SK-N-SH (cell line): ENCODE data around the gene CNTNAP2. TPM values are rescaled to one million over a fixed set of nuclear protein-coding genes. Genes with fewer than 3 reads are reported as not detected.

Experiments used
- CTCF ChIA-PET: fragments of 300-600, 350-600 bp; formaldehyde crosslinking; extraction: SDS; loops from one replicate; lab custom pipeline; 2021; lab: Yijun Ruan, JAX
- POLR2A ChIA-PET: fragments of 350-600 bp; sonication (Branson Sonifier 250); formaldehyde crosslinking; extraction: SDS; loops from one replicate; lab custom pipeline; 2020; ENCODE audit warnings: antibody characterized with exemption, inconsistent platforms; lab: Yijun Ruan, JAX
- DNase-seq: peaks from one replicate; pipeline ENCODE4 v3.0.0; 2012
- H2AFZ ChIP-seq: fragments of 200-600 bp; sonication (generic); 2 replicates; pipeline ENCODE4 v1.8.1; 2016; ENCODE audit warnings: antibody characterized with exemption, mild to moderate bottlenecking, low read depth
- H3F3A ChIP-seq: fragments of 200-600 bp; sonication (generic); replicated peaks from 2 replicates; pipeline ENCODE3; 2016; ENCODE audit warnings: antibody characterized with exemption, mild to moderate bottlenecking; ENCODE audit not compliant: insufficient read depth
- H3K27ac ChIP-seq, 2 experiments: fragments of 200-500 bp in 1 of 2; fragments of 200-600 bp in 1 of 2; sonication (Bioruptor generic) in 1 of 2; sonication (generic), shearing (Covaris generic) in 1 of 2; 2 replicates each; pipeline versions ENCODE4 v1.5.1 to v1.6.1; 2014 to 2016; ENCODE audit warnings: low read depth in 2 of 2, inconsistent platforms in 1 of 2, low read length in 1 of 2, mild to moderate bottlenecking in 1 of 2, mixed read lengths in 1 of 2
- H3K27me3 ChIP-seq: fragments of 200-600 bp; sonication (generic), shearing (Covaris generic); 2 replicates; pipeline ENCODE4 v1.6.1; 2016; ENCODE audit warnings: mixed run types; ENCODE audit not compliant: insufficient read depth
- H3K36me3 ChIP-seq, 2 experiments: fragments of 200-500 bp in 1 of 2; fragments of 200-600 bp in 1 of 2; sonication (Bioruptor generic) in 1 of 2; sonication (generic) in 1 of 2; replicated peaks in 1 of 2; 2 replicates each; pipeline versions ENCODE3 to v1.5.1; 2014 to 2016; ENCODE audit warnings: low read length in 1 of 2, mild to moderate bottlenecking in 1 of 2; ENCODE audit not compliant: insufficient read depth in 2 of 2, control insufficient read depth in 1 of 2
- H3K4me1 ChIP-seq, 2 experiments: fragments of 200-500 bp in 1 of 2; fragments of 200-600 bp in 1 of 2; sonication (Bioruptor generic) in 1 of 2; sonication (generic), shearing (Covaris generic) in 1 of 2; 2 replicates each; pipeline versions ENCODE4 v1.5.1 to v1.6.1; 2014 to 2016; ENCODE audit warnings: low read depth in 1 of 2, low read length in 1 of 2, mixed run types in 1 of 2; ENCODE audit not compliant: insufficient read depth in 2 of 2, control insufficient read depth in 1 of 2
- H3K4me2 ChIP-seq: fragments of 200-600 bp; sonication (generic), shearing (Covaris generic); 2 replicates; pipeline ENCODE4 v1.6.1; 2017; ENCODE audit warnings: mixed run types
- H3K4me3 ChIP-seq, 2 experiments: fragments of 200-500 bp in 1 of 2; fragments of 200-600 bp in 1 of 2; sonication (Bioruptor generic) in 1 of 2; sonication (generic), shearing (Covaris generic) in 1 of 2; 2 replicates each; pipeline versions ENCODE4 v1.5.1 to v1.8.1; 2014 to 2016; ENCODE audit warnings: low read depth in 2 of 2, inconsistent platforms in 1 of 2, low read length in 1 of 2, mild to moderate bottlenecking in 1 of 2, mixed read lengths in 1 of 2, moderate library complexity in 1 of 2
- H3K79me2 ChIP-seq: fragments of 200-600 bp; sonication (generic); 2 replicates; pipeline ENCODE4 v1.8.1; 2017; ENCODE audit warnings: mild to moderate bottlenecking; ENCODE audit not compliant: insufficient read depth
- H3K9ac ChIP-seq: fragments of 200-600 bp; sonication (generic); 2 replicates; pipeline ENCODE4 v1.6.1; 2017; ENCODE audit warnings: mixed run types
- H3K9me2 ChIP-seq: fragments of 200-600 bp; sonication (generic); 2 replicates; pipeline ENCODE4 v1.6.1; 2017; ENCODE audit warnings: mixed run types
- H3K9me3 ChIP-seq: fragments of 200-600 bp; sonication (generic); 2 replicates; pipeline ENCODE4 v1.6.1; 2017; ENCODE audit warnings: mixed run types, mild to moderate bottlenecking, moderate library complexity
- H4K20me1 ChIP-seq: fragments of 200-600 bp; sonication (generic); 2 replicates; pipeline ENCODE4 v1.6.1; 2017; ENCODE audit warnings: mild to moderate bottlenecking, mixed run types; ENCODE audit not compliant: insufficient read depth
- CHD2 ChIP-seq: fragments of 150-350 bp; IDR thresholded peaks from 2 replicates; pipeline ENCODE4 v1.6.1; 2018; ENCODE audit warnings: low read length; ENCODE audit not compliant: partially characterized antibody
- CTCF ChIP-seq: fragments of 200-600 bp; sonication (generic); IDR thresholded peaks from 2 replicates; pipeline ENCODE4 v1.6.1; 2017; ENCODE audit warnings: antibody characterized with exemption, mild to moderate bottlenecking, moderate library complexity
- ELF1 ChIP-seq: IDR thresholded peaks from 2 replicates; pipeline ENCODE4 v1.4.0; 2012
- EP300 ChIP-seq, 2 experiments: IDR thresholded peaks; 2 replicates each; pipeline versions ENCODE4 v1.4.0 to v1.6.1; 2012; ENCODE audit warnings: borderline replicate concordance in 1 of 2, low read depth in 1 of 2, low read length in 1 of 2
- FOSL2 ChIP-seq: IDR thresholded peaks from 2 replicates; pipeline ENCODE4 v1.4.0; 2012; ENCODE audit warnings: low read depth, mild to moderate bottlenecking, moderate library complexity, borderline replicate concordance
- GABPA ChIP-seq: IDR thresholded peaks from 2 replicates; pipeline ENCODE4 v1.4.0; 2012; ENCODE audit warnings: low read depth, mild to moderate bottlenecking
- GATA2 ChIP-seq: sonication (generic); formaldehyde crosslinking; IDR thresholded peaks from 2 replicates; pipeline ENCODE4 v1.5.0; 2020; ENCODE audit warnings: mild to moderate bottlenecking, missing genetic modification reagents
- JUND ChIP-seq: IDR thresholded peaks from 2 replicates; pipeline ENCODE4 v1.4.0; 2012
- MEF2A ChIP-seq: IDR thresholded peaks from 2 replicates; pipeline ENCODE4 v1.4.0; 2012; ENCODE audit warnings: low read depth, borderline replicate concordance
- MXI1 ChIP-seq: IDR thresholded peaks from 2 replicates; pipeline ENCODE4 v1.6.1; 2012; ENCODE audit warnings: mild to moderate bottlenecking, low read depth, low read length, improper control_type of control experiment
- RFX5 ChIP-seq: IDR thresholded peaks from 2 replicates; pipeline ENCODE4 v1.6.1; 2012; ENCODE audit warnings: mild to moderate bottlenecking, improper control_type of control experiment, low read length
- SMC3 ChIP-seq: IDR thresholded peaks from 2 replicates; pipeline ENCODE4 v1.6.1; 2012; ENCODE audit warnings: low read depth, low read length, improper control_type of control experiment
- TAF1 ChIP-seq: IDR thresholded peaks from 2 replicates; pipeline ENCODE4 v1.6.1; 2012; ENCODE audit warnings: low read depth, mild to moderate bottlenecking, low read length, moderate library complexity, borderline replicate concordance
- TCF12 ChIP-seq: IDR thresholded peaks from 2 replicates; pipeline ENCODE4 v1.4.0; 2012
- TEAD4 ChIP-seq: IDR thresholded peaks from 2 replicates; pipeline ENCODE4 v1.4.0; 2012; ENCODE audit warnings: mild to moderate bottlenecking, borderline replicate concordance; ENCODE audit not compliant: insufficient read depth
- USF1 ChIP-seq: IDR thresholded peaks from 2 replicates; pipeline ENCODE4 v1.4.0; 2012; ENCODE audit warnings: low read depth, borderline replicate concordance
- WGBS: methylation state at CpG from one replicate; pipeline ENCODE4 v1.1.6; 2017; ENCODE audit warnings: low lambda C conversion rate; 5-methylcytosine and 5-hydroxymethylcytosine counted together
- polyA plus RNA-seq, 3 experiments: library from polyadenylated mRNA; depleted of rRNA; stranded (reverse); fragments of >200 nt; gene quantifications; 2 replicates each; pipeline ENCODE4 v1.2.3, GENCODE V29; 2012
- TF ChIP-seq, protein P1 (sequence below): fragments of 150-350 bp; IDR thresholded peaks from 2 replicates; pipeline ENCODE4 v1.6.1; 2016; ENCODE audit warnings: mild to moderate bottlenecking, low read depth, low read length
- TF ChIP-seq, protein P2 (sequence below): IDR thresholded peaks from 2 replicates; pipeline ENCODE4 v1.4.0; 2012; ENCODE audit warnings: low read depth, borderline replicate concordance
- TF ChIP-seq, protein P3 (sequence below): IDR thresholded peaks from 2 replicates; pipeline ENCODE4 v1.4.0; 2012; ENCODE audit warnings: low read depth

Gene CNTNAP2
- polyA plus RNA-seq, 1 of the 3 experiments (the other 2 are of a cell fraction) = 3.4 TPM

DNA sequence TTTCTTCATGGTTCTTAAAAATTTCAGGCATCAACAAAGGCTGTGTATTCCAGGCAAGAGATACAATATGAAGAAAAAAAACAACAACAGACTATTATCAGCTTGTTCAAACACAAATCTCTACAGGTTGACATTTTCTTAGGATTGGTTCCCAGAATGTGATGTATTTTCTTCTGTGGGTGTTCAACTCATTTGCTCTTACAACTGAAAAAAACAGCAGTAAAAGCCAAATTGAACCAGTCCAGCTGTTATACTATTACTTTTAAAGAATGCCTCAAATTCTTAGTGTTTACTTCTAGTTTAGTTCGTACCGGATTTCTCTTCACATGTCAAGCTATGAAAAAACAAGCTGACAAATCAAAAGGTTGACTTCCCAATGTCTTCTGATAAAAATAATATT is 60.7 kb downstream of the CNTNAP2 start:
- no peak for DNase-seq
- no peaks in the 10 kb centered on the region for H3K27me3 ChIP-seq
- H3K9me2 ChIP-seq = no peaks in the 10 kb centered on the region
- WGBS = 62% methylated on average over 2 of the region's 2 CpGs
- H2AFZ ChIP-seq = no peak overlapping the region
- no peaks in the 10 kb centered on the region for H3K9me3 ChIP-seq
- TF ChIP-seq USF1 (no peak), CTCF (no peak), JUND (no peak), MXI1 (no peak)
- H3K4me2 ChIP-seq = no peak overlapping the region
- no peak overlapping the region for H3K27ac ChIP-seq
- no peaks in the 10 kb centered on the region for H3K36me3 ChIP-seq
- H4K20me1 ChIP-seq = no peaks in the 10 kb centered on the region
- no peaks in the 10 kb centered on the region for H3F3A ChIP-seq
- H3K79me2 ChIP-seq = no peaks in the 10 kb centered on the region
- no peak overlapping the region for H3K4me3 ChIP-seq
- ChIA-PET POLR2A (no interaction called here), CTCF (interaction anchor here (0.6 to 1.4 kb wide), 3 partner anchors 12 to 921 kb away, joined by 3 to 4 read pairs (median 4); no protein-coding TSS in a partner anchor)
- no peak overlapping the region for H3K9ac ChIP-seq
- H3K4me1 ChIP-seq = peaks cover 0 to 2% of the 10 kb centered on the region in 2 experiments; a peak in 1 of 4 replicates

DNA sequence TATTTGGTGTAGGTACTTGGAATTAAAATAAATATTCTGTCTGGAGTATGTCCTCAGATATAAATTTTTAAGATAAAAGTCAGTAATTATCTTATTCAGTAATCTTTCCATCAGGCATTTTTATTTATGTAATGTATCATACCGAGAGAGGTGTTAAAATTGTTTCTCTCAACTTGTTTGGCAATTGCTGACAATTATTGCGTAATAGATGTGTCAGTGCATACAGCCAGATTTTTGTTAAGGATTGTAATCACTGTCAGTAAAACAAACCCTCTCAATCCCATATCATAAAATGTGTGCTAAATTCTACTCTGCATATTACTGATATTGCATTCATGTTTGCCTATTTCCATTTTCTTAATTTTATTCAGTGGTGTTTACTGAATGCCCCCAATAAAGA is 69.2 kb downstream of the CNTNAP2 start:
- no peak overlapping the region for H3K9ac ChIP-seq
- no peaks in the 10 kb centered on the region for H4K20me1 ChIP-seq
- no peak overlapping the region for H3K4me2 ChIP-seq
- 27% methylated on average over 2 of the region's 2 CpGs for WGBS
- H3K79me2 ChIP-seq = no peaks in the 10 kb centered on the region
- H3K4me1 ChIP-seq = no peaks in the 10 kb centered on the region; a peak in 1 of 4 replicates
- H3K9me3 ChIP-seq = no peaks in the 10 kb centered on the region
- H3F3A ChIP-seq = no peaks in the 10 kb centered on the region
- no peak overlapping the region for H3K27ac ChIP-seq
- DNase-seq = no peak
- TF ChIP-seq SMC3 (no peak), JUND (no peak), USF1 (no peak), RFX5 (no peak), TCF12 (no peak), ELF1 (no peak), GABPA (no peak), GATA2 (CRISPR knock-in tag) (no peak), EP300 (IDR thresholded peaks at IDR 0.05; ENCODE audit: borderline replicate concordance in 1 of 2, low read depth in 1 of 2, low read length in 1 of 2) (no peak), CTCF (no peak), CHD2 (no peak), FOSL2 (no peak), TAF1 (no peak), TEAD4 (no peak), MEF2A (no peak)
- TF ChIP-seq, protein P1, sequence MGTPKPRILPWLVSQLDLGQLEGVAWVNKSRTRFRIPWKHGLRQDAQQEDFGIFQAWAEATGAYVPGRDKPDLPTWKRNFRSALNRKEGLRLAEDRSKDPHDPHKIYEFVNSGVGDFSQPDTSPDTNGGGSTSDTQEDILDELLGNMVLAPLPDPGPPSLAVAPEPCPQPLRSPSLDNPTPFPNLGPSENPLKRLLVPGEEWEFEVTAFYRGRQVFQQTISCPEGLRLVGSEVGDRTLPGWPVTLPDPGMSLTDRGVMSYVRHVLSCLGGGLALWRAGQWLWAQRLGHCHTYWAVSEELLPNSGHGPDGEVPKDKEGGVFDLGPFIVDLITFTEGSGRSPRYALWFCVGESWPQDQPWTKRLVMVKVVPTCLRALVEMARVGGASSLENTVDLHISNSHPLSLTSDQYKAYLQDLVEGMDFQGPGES = no peak
- TF ChIP-seq, protein P2, sequence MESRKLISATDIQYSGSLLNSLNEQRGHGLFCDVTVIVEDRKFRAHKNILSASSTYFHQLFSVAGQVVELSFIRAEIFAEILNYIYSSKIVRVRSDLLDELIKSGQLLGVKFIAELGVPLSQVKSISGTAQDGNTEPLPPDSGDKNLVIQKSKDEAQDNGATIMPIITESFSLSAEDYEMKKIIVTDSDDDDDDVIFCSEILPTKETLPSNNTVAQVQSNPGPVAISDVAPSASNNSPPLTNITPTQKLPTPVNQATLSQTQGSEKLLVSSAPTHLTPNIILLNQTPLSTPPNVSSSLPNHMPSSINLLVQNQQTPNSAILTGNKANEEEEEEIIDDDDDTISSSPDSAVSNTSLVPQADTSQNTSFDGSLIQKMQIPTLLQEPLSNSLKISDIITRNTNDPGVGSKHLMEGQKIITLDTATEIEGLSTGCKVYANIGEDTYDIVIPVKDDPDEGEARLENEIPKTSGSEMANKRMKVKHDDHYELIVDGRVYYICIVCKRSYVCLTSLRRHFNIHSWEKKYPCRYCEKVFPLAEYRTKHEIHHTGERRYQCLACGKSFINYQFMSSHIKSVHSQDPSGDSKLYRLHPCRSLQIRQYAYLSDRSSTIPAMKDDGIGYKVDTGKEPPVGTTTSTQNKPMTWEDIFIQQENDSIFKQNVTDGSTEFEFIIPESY = no peak
- TF ChIP-seq, protein P3, sequence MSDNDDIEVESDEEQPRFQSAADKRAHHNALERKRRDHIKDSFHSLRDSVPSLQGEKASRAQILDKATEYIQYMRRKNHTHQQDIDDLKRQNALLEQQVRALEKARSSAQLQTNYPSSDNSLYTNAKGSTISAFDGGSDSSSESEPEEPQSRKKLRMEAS = no peak
- no peaks in the 10 kb centered on the region for H3K27me3 ChIP-seq
- POLR2A ChIA-PET = no interaction called here
- no peak overlapping the region for H3K4me3 ChIP-seq
- H2AFZ ChIP-seq = no peak overlapping the region
- CTCF ChIA-PET = no interaction called here
- H3K9me2 ChIP-seq = no peaks in the 10 kb centered on the region
- H3K36me3 ChIP-seq = no peaks in the 10 kb centered on the region
